AG04449 (cell line): Measurements from ENCODE around the gene KLHL35.
"Not testable (repeated sequence)": the region's sequence is repeated elsewhere in the genome, so short reads cannot be mapped to it uniquely, and the experiment has no call there.

Experiments used
- CTCF ChIA-PET: fragments of 350-600 bp; formaldehyde crosslinking; extraction: SDS; loops from one replicate; lab custom pipeline; 2021; ENCODE audit warnings: antibody characterized with exemption; lab: Yijun Ruan, JAX
- POLR2A ChIA-PET: fragments of 400-600, 350-600 bp; formaldehyde crosslinking; extraction: SDS; loops from one replicate; lab custom pipeline; 2020; ENCODE audit warnings: antibody characterized with exemption, inconsistent platforms; lab: Yijun Ruan, JAX
- DNase-seq: peaks from one replicate; pipeline ENCODE4 v3.0.0-alpha.2; 2010; ENCODE audit warnings: low read depth, low spot score
- H3K4me3 ChIP-seq: 2 replicates; pipeline ENCODE4 v1.5.1; 2011; ENCODE audit warnings: low read depth, mild to moderate bottlenecking, control low read depth, low read length
- TF ChIP-seq, protein P1 (sequence below): IDR thresholded peaks from one replicate; pipeline ENCODE4 v1.5.1; 2011; ENCODE audit warnings: mild to moderate bottlenecking, moderate library complexity, low read length, control low read depth, inconsistent platforms; ENCODE audit not compliant: insufficient read depth; ENCODE audit errors: missing control alignments

KLHL35 gene

DNA sequence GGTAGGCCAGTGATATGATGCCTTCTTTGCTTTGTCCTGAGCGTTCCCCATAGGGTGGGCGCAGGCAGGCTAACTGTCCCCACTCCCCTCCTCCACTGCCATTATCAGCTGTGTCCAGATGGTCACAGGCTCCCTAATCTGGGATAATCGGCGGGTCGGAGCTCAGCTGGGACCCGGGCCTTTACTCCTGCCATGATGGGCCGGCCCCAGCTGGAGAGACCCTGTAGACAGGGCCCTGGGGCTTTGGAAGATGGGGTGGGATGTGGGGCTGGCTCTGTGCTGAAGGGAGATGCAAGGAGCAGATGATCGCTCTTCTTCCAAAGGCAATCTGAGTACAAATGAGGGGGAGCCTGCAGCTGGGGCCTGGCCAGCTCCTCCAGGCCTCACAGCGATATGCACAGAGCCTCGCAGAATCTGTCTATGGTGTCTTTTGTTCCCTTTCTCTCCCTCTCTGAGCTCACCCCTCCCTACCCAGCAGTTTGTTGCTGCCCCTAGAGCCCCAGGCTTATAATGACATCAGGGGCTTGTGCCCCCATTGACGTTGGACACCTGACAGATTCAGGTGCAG is 11.9 kb downstream of the KLHL35 start:
- TF ChIP-seq, protein P1, sequence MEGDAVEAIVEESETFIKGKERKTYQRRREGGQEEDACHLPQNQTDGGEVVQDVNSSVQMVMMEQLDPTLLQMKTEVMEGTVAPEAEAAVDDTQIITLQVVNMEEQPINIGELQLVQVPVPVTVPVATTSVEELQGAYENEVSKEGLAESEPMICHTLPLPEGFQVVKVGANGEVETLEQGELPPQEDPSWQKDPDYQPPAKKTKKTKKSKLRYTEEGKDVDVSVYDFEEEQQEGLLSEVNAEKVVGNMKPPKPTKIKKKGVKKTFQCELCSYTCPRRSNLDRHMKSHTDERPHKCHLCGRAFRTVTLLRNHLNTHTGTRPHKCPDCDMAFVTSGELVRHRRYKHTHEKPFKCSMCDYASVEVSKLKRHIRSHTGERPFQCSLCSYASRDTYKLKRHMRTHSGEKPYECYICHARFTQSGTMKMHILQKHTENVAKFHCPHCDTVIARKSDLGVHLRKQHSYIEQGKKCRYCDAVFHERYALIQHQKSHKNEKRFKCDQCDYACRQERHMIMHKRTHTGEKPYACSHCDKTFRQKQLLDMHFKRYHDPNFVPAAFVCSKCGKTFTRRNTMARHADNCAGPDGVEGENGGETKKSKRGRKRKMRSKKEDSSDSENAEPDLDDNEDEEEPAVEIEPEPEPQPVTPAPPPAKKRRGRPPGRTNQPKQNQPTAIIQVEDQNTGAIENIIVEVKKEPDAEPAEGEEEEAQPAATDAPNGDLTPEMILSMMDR: no peak
- no peak for DNase-seq
- H3K4me3 ChIP-seq: no peak overlapping the region
- POLR2A ChIA-PET: no interaction called here
- CTCF ChIA-PET: interaction anchor here (0.9 to 7.3 kb wide), 4 partner anchors 8 to 126 kb away, joined by 3 to 90 read pairs (median 6); no protein-coding TSS in a partner anchor

DNA sequence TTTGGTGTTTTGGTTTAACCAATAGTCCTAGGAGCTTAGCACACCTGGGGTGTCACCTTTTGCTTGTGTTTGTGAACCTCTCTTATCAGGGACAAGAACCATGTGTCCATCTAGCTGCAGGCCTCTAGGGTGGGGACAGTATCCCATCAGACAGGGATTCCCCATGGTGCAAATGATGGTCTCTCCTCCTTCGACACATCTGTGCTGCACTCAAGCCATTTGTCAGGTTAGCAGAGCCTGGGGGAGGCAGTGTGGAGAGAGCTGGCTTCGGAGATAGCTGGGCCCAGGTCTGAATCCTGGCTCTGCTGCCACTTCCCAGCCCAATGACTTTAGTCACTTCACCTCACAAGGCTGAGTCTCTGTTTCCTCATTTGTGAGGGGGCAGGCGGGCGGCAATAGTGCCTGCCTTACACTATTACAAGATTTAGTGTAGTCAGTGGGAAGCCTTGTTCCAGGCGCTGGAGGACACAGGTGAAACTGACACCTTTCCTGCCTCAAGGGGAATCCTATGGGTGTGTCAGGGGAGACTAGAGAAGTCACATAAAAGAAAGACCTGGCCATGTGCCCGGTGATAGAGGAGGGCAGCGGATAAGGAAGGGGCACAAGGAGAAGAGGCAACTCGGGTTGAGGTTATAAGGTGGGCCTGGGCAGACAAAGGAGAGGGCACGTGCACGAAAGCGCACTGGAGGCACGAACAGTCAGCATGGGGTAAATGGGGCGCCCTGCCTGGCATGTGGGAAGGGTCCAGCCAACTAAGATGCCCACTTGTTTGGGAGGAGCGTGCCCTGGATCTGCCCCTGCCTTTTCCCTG is 12.6 kb downstream of the KLHL35 start:
- TF ChIP-seq, protein P1: no peak
- H3K4me3 ChIP-seq: no peak overlapping the region
- ChIA-PET CTCF (interaction anchor here (0.9 to 7.3 kb wide), 5 partner anchors 9 to 126 kb away, joined by 3 to 90 read pairs (median 3); no protein-coding TSS in a partner anchor), POLR2A (no interaction called here)
- DNase-seq: no peak

DNA sequence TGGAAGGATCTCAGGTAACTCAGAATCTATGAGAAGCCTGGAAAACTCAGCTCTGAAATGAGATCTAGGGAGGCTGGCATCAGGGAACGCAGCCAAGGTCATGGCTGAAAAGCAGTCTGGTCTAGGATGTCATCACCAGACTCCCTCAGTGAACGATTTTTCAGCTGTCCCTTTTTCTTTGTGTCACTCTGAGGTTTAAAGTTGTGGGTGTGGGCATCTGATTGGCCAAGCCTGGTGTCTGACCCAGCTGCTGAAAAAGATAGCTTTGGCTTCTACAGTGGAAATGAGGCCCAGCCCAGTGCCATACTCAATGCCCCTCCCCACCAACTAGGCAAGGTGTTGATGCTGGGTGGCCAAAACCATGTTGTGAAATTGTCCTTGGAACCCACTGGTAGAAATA is 19.1 kb downstream of the KLHL35 start:
- no peak for DNase-seq
- TF ChIP-seq, protein P1: no peak
- CTCF ChIA-PET: interaction anchor here (1.0 to 6.7 kb wide), 5 partner anchors 16 to 133 kb away, joined by 4 to 42 read pairs (median 9); no protein-coding TSS in a partner anchor
- POLR2A ChIA-PET: interaction anchor here (1.0 kb wide), 1 partner anchor 13 kb away, joined by 3 read pairs; no protein-coding TSS in a partner anchor
- no peak overlapping the region for H3K4me3 ChIP-seq

DNA sequence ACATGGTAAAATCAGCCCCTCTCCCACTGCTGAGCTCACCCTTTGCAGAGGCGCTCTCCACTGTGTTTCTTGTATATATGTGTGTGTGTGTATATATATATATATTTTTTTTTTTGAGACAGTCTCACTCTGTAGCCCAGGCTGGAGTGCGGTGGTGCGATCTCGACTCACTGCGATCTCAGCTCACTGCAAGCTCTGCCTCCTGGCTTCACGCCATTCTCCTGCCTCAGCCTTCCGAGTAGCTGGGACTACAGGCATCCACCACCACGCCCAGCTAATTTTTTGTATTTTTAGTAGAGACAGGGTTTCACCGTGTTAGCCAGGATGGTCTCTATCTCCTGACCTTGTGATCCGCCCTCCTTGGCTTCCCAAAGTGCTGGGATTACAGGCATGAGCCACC is 19.9 kb downstream of the KLHL35 start:
- DNase-seq, H3K4me3 ChIP-seq: not testable (repeated sequence)
- POLR2A ChIA-PET: interaction anchor here (1.0 kb wide), 1 partner anchor 13 kb away, joined by 3 read pairs; no protein-coding TSS in a partner anchor
- CTCF ChIA-PET: interaction anchor here (0.8 to 6.7 kb wide), 6 partner anchors 13 to 134 kb away, joined by 3 to 42 read pairs (median 6); no protein-coding TSS in a partner anchor

DNA sequence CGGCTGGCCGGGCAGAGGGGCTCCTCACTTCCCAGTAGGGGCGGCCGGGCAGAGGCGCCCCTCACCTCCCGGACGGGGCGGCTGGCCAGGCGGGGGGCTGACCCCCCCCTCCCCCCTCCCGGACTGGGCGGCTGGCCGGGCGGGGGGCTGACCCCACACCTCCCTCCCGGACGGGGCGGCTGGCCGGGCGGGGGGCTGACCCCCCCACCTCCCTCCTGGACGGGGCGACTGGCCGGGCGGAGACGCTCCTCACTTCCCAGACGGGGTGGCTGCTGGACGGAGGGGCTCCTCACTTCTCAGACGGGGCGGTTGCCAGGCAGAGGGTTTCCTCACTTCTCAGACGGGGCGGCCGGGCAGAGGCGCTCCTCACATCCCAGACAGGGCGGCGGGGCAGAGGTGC is 23.0 kb downstream of the KLHL35 start:
- H3K4me3 ChIP-seq, POLR2A ChIA-PET, DNase-seq, CTCF ChIA-PET: not testable (repeated sequence)

DNA sequence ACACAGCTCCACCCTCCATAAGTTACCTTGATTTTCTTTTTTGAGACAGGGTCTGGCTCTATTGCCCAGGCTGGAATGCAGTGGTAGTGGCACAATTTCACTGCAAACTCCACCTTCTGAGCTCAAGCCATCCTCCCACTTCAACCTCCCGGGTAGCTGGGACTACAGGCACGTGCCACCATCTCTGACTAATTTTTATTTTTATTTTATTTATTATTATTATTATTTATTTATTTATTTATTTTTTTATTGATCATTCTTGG is 24.1 kb downstream of the KLHL35 start:
- ChIA-PET CTCF (interaction anchor here (1.3 to 7.1 kb wide), 16 partner anchors 9 to 150 kb away, joined by 3 to 122 read pairs (median 7); partner anchors contain the start of genes GDPD5, KLHL35 and RPS3), POLR2A (interaction anchor here (0.7 kb wide), 1 partner anchor 967 kb away, joined by 3 read pairs; no protein-coding TSS in a partner anchor)
- TF ChIP-seq, protein P1: no peak
- DNase-seq: no peak
- H3K4me3 ChIP-seq: no peak overlapping the region

DNA sequence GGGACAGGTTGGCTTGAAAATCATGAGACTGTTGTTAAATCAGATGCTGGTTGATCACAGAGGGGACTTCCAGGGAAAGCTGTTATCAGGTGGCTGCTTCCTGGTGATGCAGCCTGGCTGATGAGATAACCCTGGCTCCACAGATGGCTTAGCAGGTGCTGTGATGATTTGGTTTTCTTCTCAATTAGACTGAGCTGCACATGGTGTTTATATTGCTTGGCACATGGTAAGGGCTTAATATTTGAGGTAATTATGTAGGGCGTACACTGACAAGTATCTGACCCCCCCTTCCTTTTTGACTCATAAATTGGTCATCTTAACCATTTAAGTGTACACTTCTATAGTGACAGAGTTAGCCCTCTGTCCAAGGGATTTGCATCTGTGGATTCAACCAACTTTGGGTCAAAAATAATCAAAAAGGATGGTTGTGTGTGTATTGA is 26.6 kb downstream of the KLHL35 start:
- TF ChIP-seq, protein P1: no peak
- no peak for DNase-seq
- ChIA-PET POLR2A (no interaction called here), CTCF (interaction anchor here (1.1 to 7.1 kb wide), 5 partner anchors 12 to 130 kb away, joined by 3 to 122 read pairs (median 5); partner anchors contain the start of gene GDPD5)
- H3K4me3 ChIP-seq: no peak overlapping the region
